GM18867 (cell line): Measurements from ENCODE around the gene SLCO4C1.

Experiments
- ATAC-seq: cut with Tn5 transposase; IDR thresholded peaks from one replicate; pipeline ENCODE4 v1.9.1; 2021; ENCODE audit warnings: mild to moderate bottlenecking, moderate library complexity; ENCODE audit not compliant: unreplicated experiment

The SLCO4C1 gene

GRCh38 chr5:102271759-102272158 is 24.3 kb downstream of the SLCO4C1 start:
- ATAC-seq = no peak

- no peak for ATAC-seq
Measured at GRCh38 chr5:102270036-102270435, 26.0 kb downstream of the SLCO4C1 start.

- no peak for ATAC-seq
Measured at GRCh38 chr5:102262688-102263087, 33.4 kb downstream of the SLCO4C1 start.

- ATAC-seq = no peak
Measured at GRCh38 chr5:102249381-102249780, 46.7 kb downstream of the SLCO4C1 start.

- no peak for ATAC-seq
Measured at GRCh38 chr5:102243213-102243612, 52.9 kb downstream of the SLCO4C1 start.

- ATAC-seq = no peak
Measured at GRCh38 chr5:102241809-102242421, 54.2 kb downstream of the SLCO4C1 start.

- ATAC-seq = peak; percentile 95
Measured at GRCh38 chr5:102231693-102232619, 64.1 kb downstream of the SLCO4C1 start.

GRCh38 chr5:102229685-102230084 is 66.4 kb downstream of the SLCO4C1 start:
- no peak for ATAC-seq

- no peak for ATAC-seq
Measured at GRCh38 chr5:102226321-102226720, 69.8 kb downstream of the SLCO4C1 start.

GRCh38 chr5:102223542-102224477 is 72.3 kb downstream of the SLCO4C1 start:
- ATAC-seq = peak; percentile 70

GRCh38 chr5:102222772-102223171 is 73.3 kb downstream of the SLCO4C1 start:
- no peak for ATAC-seq

- ATAC-seq = no peak
Measured at GRCh38 chr5:102221949-102222348, 74.1 kb downstream of the SLCO4C1 start.

GRCh38 chr5:102218159-102218558 is 77.9 kb downstream of the SLCO4C1 start:
- ATAC-seq = peak; percentile 53

- ATAC-seq = no peak
Measured at GRCh38 chr5:102216678-102217077, 79.4 kb downstream of the SLCO4C1 start.

GRCh38 chr5:102211165-102211564 is 84.9 kb downstream of the SLCO4C1 start:
- no peak for ATAC-seq

GRCh38 chr5:102200861-102201260 is 95.2 kb downstream of the SLCO4C1 start:
- no peak for ATAC-seq

GRCh38 chr5:102196481-102196880 is 99.6 kb downstream of the SLCO4C1 start:
- ATAC-seq = no peak
